GM21619 (cell line): ENCODE results near the gene CHN1.

Source experiments
- ATAC-seq: cut with Tn5 transposase; IDR thresholded peaks from one replicate; pipeline ENCODE4 v1.9.1; 2021; ENCODE audit not compliant: unreplicated experiment

Gene CHN1

DNA sequence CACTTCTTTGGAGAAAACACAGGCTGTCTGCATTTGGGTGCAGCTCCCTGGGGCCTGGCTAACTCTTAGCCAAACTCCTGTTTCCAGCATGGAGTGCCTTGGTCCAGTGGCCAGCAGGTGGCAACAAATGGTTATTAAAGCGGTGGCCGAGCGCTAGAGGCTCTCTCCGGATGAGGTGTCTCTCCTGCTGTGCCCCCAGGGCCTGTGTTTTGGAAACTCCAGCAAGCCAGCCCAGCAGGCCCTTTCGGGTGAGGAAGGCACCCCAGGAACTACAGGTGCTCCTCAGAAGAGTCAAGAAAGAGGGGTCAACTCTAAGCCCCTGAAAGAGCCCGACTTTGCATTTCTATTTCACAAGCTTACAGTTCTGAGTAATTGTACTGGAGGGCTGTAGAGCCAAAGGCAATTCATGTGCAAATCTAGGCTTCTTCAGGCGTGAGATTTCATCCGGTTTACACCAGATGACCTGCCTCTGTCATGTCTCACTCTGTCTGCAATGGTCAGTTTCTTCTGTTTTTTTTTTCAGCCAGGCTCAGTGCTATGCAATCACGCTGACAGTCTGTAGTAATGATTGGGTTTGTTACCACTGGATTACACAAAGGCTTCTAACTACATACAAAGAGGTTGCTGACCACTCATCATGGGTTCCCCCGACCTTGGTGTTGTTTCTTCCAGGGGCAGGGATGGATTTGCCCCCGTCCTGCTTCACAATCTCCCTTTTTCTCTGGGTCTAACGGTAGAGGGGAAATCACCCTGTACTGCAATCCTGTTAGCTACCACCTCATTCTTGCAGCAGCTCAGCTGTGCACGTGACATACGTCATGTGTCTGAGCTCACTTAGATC is 233.3 kb downstream of the CHN1 start:
- ATAC-seq: peak; percentile 81

DNA sequence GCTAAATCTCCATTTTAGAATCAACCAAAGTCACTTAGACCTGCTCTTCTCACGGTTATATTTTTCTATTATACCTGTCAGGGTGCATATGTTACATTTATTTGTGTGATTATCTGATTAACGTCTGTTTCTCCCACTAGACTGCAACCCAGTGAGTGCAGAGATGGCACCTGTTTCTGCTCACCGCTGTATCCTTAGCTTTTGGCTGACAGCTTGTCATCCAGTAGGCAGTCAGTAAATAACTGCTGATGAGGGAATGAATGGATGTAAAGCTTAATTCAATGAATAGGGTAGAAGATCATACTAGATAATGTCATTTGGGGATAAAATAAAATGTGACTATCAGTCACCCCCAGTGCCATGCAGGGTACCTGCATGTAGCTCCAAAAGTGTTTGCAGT is 234.0 kb downstream of the CHN1 start:
- no peak for ATAC-seq

DNA sequence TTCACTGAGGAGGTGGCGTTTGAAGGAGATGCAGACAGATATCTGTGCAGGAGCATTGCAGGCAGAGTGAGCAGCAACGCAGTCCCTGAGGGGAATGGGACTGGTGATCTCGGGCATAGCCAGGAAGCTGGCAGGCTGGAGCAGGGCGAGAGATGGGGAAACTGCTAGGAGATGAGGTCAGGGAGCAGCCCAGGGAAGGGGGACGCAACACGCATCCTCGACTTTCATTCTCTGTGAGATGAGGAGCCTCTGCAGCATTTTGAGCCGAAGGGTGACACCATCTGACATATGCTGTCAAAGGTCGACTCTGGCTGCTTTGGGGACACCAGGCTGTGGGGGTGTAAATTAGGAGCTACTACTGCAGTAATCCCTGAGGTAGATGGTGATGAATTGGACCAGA is 236.6 kb downstream of the CHN1 start:
- no peak for ATAC-seq

DNA sequence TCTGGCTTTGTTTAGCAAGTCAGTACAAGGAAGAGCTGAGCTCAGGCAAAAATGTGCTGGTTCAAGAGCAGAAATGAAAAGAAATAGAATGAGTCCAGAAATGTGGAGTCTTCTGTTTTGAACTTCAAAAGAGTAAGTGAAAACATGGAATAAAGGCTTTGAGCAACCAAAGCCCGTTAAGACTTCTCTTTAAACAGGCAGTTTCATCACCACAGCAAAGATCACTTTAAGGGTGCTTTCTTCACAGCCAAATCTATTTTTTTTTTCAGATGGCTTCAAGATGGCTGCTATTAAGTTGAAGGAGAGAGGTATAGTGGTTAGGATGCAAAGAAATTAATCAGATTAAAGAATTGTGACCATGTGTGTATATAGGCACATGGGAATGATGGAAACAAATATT is 238.9 kb downstream of the CHN1 start:
- ATAC-seq: no peak

DNA sequence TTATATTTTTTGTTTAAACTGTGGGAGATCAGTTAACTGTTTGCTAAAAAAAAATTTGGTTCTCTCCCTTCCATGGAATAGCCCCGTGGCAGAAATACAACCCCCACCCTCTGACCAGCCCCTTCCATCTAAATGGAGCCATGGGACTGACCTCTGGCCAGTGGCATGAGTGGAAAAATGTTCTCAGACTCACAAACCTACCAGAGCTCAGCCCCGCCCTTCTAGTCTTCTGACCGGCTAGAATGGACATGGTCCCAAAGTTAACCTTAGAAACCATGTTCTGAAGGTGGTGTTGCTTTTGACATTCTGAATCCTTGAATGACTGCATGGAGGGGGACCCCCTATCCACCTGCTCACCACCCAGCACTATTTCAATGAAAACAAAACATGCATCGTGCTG is 239.6 kb downstream of the CHN1 start:
- no peak for ATAC-seq

DNA sequence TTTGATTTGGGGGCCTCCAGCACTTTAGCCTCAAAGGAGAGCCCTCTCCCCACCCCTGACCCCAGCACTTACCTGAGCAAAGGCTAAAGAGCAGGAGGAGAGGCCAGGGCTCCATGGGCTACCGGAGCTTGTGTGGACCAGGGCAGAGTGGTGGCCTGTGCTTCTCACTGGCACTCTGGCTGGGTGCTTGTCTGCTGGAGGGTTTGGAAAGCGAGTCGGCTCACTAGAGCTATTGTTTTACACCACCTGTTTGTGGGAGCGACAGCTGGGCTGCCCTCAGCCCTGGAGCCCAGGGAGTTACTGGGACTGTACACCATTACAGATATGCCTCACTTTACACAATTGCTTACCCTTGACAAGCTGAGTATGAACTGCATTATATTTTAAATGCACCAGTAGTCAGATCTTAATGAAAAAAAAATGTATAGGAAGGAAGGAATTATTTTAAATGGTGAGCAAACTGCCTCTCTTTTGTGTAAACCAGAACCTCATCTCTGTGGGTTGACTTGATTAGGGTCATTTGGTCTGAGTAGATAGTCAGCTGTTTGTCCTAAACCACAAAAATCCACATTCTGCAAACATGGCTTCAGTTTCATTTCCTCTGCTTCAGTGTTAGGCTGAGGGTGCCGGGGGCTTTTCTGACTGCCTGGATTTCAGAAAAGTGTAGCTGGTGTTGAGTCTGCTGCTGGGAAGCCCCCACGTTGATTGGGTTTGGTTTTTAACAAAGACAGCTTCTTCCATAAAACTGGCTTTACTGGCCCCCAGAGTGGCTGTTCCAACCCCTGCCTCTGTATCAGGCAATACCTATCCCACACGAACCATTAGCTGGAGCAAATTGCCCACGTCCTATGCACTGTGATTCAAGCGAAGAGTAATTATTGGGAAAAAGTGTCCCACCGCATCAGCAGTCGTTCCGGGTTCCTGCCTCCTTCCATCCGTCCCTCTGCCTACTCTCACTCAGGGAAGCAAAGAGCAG is 240.6 kb downstream of the CHN1 start, which contains the start of gene CHRNA1:
Gene CHRNA1, minus strand, starts transcription at position 193 of the 976 bp plus-strand sequence. Its CDS starts 78 bp downstream, at position 115.
- ATAC-seq: no peak

DNA sequence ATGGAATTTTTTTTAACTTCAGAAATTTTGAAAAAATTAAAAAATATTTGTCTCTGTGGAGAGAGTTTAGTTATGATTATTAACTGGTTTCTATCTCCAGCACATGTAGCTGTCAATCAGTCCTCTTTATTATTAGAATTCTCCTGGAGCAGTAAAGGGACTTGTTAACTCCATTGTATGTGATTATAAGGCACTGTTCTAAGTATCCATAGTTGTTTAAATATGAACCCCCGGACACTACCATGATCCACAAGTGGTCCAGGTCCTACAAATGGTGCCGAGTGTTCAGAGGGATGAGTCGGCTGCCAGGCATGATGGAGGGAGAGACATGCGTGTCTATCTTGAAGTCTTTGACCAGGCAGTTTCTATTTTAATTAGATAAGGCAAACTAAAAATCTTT is 241.4 kb downstream of the CHN1 start:
- ATAC-seq: no peak

DNA sequence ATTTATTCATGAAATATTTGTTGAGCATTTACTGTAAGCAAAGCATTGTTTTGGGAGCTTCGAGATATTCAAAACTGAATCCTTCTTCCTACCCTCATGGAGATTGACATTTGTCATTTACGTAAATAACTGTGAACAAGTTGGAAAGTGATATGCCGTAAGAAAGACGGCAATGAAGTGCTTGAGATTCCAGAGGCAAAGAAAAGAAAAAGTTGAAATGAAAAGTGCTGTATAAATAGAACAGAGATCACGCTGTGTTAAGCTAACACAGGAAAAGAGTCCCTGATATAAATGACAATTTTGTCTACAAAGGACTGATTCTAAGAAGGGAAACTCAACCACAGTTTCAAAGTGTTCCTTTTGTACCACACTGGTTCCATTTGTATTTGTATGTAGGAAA is 242.7 kb downstream of the CHN1 start:
- no peak for ATAC-seq

DNA sequence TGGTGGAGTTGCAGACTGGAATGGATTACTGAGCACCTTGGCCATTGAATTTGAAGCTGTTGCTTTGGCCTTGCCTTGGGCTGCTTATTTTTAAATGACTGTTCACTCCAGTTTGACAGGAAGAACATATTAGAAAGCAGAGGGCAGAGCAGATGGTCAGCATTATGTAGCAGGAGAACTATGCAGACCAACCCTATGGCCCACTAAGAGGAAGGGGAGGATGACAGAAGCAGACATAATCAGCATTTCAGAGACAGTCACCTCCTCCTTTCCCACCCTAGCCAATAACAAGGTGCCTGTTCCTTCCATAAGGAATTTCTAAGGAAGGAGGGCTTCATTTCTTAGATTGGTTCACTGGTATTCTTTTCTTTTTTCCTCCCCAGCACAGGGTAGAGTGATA is 243.3 kb downstream of the CHN1 start:
- no peak for ATAC-seq

DNA sequence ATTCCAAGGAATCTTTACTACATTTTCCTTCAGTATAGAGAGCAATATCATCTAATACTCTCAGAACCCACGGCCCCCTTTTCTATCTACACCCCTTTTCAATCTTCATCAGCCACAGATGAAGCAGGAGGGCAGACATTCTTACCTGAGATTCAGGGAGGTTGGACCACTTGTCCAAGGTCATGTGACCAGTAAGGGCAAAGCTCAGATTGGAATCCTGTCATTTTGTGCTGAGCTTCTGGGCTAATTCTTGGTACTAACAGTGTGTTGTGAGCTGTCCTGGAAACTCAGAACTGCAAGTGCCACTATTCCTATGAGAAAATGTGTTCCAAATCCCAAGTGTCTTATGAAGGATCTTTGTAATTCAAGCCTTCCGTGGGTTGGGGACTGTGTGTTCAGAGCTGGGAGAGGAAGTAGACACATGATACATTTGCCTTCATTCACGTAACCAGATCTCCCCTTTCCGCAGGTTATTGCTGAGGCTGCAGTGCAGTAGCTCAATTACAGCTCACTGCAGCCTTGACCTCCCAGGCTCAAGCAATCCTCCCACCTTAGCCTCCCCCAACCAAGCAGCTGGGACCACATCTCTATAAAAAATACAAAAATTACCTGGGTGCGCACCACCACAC is 244.2 kb downstream of the CHN1 start:
- no peak for ATAC-seq

DNA sequence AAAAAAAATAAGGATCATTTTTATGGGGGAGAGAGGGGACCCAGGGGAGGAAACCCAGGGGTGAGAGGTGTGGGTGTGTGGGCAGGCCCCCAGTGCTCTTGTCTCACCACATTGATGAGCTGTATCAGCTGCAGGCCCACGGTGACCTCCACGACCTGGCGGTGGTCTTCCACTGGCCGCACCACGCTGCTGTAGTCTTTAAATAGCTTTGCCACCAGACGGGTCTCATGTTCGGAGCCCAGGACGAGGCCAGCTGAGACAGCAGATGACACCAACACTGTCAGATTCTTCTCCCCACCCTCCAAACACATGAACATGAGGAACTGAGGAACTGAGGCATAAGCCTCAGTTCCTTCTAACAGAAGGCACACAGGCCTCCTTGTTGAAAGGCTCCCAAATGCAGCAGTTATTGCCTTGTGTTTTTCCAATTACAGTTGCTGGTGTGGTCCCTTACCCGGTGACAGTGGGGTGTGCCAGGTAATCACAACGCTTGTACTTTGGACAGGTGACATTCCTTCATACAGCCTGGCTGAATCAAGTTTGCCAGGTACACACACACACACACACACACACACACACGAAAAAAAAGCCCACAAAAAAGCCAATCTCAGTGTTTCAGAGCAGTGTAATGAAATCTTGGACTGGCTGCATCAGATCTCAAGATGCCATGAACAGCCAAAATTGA is 245.7 kb downstream of the CHN1 start:
- ATAC-seq: no peak

DNA sequence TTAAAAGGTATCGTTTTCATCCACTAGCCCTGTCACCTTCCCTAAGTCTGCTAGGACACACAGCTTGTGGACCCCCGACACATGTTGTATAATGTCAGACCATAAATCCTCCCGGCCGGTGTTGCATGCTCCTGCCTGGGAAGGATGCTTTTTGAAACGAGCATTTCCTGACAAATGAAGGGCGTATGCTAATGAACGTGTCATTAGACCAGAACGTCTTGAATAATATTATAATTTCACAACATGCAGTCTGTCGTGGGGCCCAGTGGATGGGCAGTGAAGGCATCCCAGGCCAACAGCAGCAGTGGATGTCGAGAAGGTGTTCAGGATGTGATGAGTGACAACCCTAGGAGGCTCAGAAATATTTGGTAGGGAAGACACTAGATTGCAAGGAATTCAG is 248.4 kb downstream of the CHN1 start:
- no peak for ATAC-seq

DNA sequence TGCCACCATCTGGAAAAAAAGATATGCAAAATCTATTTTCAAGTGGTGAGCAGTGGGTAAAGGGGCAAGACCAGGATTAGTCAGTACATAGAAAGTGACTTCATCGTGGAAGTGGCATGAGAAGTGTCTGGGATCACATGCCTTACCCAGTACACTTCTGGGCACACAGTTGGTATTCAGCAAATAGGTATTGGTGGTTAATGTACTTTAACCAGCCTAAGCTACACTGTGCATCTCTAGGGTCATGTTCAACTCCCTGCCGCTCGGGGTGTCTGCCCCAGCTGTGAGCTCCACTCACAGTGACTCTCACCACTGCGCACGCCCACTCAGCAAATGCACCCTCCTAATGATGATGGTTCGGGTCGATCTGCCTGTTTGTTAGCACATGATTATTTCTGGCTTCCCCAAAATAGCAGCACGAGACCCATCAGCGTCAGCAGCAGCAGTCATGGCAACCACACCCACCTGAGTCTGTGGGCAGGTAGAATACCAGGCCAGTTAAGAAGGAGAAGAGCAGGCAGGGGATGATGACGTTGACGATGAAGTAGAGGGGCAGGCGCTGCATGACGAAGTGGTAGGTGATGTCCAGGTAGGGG is 252.0 kb downstream of the CHN1 start:
- peak; percentile 20 for ATAC-seq

DNA sequence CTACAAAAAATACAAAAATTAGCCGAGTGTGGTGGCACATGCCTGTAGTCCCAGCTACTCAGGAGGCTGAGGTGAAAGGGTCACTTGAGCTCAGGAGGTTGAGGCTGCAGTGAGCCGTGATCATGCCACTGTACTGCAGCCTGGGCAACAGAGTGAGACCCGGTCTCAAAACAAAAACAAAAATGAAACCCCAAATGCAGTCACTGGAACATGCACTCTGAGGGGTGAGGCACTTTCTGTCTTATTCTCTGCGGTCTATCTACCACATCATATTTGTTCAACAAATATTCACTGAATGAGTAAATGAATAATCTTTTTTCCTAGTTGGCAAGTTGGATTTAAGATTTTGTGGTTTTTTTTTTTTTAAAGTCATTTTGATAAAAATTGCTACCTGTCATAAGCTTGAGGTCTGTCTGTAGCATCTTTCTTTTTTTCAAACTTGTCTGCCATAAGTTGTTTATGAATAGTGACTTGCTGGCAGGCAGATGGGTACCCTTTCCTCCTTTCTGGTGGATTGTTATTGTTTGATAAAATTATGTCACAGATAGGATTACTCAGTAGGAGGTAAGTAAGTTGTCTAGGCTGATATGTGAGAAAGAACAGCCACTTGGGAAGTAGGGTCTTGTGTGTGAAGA is 252.7 kb downstream of the CHN1 start:
- ATAC-seq: peak; percentile 84

DNA sequence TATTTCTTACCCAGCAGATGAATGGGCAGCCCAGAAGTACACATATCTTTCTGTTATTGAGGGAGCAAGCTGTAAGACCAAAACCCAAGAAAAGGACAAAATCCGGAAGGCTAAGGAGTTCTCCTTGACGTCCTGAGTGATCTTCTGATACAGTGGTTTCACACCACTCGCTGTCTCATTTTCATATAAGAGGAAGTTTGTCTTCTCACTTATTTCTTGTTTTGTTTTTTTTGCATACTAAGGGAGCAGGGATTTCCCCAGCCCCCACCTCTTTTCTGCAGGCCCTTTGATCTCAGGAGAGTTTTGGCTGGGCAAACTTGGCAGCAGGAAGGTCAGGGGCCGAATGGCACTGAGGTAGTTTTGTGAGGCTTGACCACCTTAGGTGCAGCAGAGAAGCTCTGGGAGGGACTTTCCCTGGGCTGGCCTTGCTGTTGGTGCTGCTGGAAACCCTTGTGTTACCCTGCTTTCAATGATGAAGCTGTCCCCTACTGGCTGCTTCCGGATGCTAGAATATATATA is 254.2 kb downstream of the CHN1 start:
- ATAC-seq: peak; percentile 45

DNA sequence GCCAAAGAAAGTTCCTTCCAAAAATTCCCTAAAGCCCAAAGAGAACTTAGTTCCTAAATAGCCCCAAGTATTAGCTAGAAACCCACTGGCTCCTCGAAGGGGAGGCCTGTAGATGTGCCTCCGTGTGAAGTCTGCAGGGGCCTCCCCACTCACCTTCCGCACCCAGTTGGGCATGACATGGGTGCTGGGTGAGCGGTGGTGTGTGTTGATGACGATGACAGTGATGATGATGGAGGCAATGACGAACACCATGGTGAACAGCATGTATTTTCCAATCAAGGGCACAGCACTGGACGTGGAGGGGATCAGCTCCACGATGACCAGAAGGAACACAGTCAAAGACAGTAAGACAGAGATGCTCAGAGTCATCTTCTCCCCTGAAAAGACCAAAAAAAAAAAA is 255.4 kb downstream of the CHN1 start:
- no peak for ATAC-seq

DNA sequence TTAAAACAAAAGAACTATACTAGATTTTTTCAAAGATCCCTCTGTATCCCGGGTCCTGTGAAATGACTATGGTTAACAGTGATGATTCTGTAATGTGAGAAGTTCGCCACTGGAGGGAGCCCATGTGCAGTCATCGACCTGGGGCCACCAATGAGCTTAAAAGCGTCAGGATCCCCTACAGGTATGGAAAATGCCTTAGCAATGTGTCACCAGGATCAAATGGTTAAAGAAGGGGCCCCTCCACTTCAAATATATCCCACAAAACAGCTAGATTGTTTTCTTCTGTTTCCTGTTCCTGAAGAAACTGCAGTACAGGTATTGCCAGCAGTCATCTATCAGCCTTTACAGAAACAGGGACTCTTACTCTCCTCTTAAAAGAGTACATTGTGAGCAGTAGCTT is 256.2 kb downstream of the CHN1 start:
- ATAC-seq: no peak
